Measurements from ENCODE around the gene SRXN1.

The SRXN1 gene

GRCh38 chr20:669573-669972, 16.6 kb upstream of the SRXN1 start:
- in situ Hi-C loops (cut with MboI; ENCODE audit: low sequenced_read_pairs): no loop called here
- Histone ChIP-seq H3K4me3 (no peak overlapping the region), H3K27me3 (ENCODE audit: low read depth) (peaks cover 28% of the 10 kb centered on the region), H3K9me3 (no peaks in the 10 kb centered on the region), H3K36me3 (replicated peaks) (no peaks in the 10 kb centered on the region), H3K4me1 (no peaks in the 10 kb centered on the region)
- no peak for DNase-seq (ENCODE audit: low spot score in 2 of 2)

- no peaks in the 10 kb centered on the region for H3K4me1 ChIP-seq
- no peaks in the 10 kb centered on the region for H3K9me3 ChIP-seq
- no peak for DNase-seq (ENCODE audit: low spot score in 2 of 2)
- no peaks in the 10 kb centered on the region for H3K36me3 ChIP-seq (replicated peaks)
- in situ Hi-C loops (cut with MboI; ENCODE audit: low sequenced_read_pairs): no loop called here
- H3K27me3 ChIP-seq (ENCODE audit: low read depth): peaks cover 26% of the 10 kb centered on the region
- no peak overlapping the region for H3K4me3 ChIP-seq
Measured at GRCh38 chr20:668638-669037, 15.6 kb upstream of the SRXN1 start.

- Histone ChIP-seq H3K4me1 (no peaks in the 10 kb centered on the region), H3K36me3 (replicated peaks) (no peaks in the 10 kb centered on the region), H3K4me3 (no peak overlapping the region), H3K27me3 (ENCODE audit: low read depth) (peaks cover 24% of the 10 kb centered on the region), H3K9me3 (no peaks in the 10 kb centered on the region)
- no peak for DNase-seq (ENCODE audit: low spot score in 2 of 2)
- in situ Hi-C loops (cut with MboI; ENCODE audit: low sequenced_read_pairs): no loop called here
Measured at GRCh38 chr20:668050-668449, 15.1 kb upstream of the SRXN1 start.

GRCh38 chr20:667351-668034, 14.5 kb upstream of the SRXN1 start:
- peak in 1 of 2 experiments; percentile 83 for DNase-seq (ENCODE audit: low spot score in 2 of 2)
- in situ Hi-C loops (cut with MboI; ENCODE audit: low sequenced_read_pairs): no loop called here

GRCh38 chr20:666877-667276, 13.9 kb upstream of the SRXN1 start:
- in situ Hi-C loops (cut with MboI; ENCODE audit: low sequenced_read_pairs): no loop called here
- peaks cover 21% of the 10 kb centered on the region for H3K27me3 ChIP-seq (ENCODE audit: low read depth)
- H3K4me1 ChIP-seq: no peaks in the 10 kb centered on the region
- H3K4me3 ChIP-seq: no peak overlapping the region
- no peaks in the 10 kb centered on the region for H3K36me3 ChIP-seq (replicated peaks)
- H3K9me3 ChIP-seq: no peaks in the 10 kb centered on the region
- DNase-seq (ENCODE audit: low spot score in 2 of 2): no peak

More at GRCh38 chr20:667351-668034, 14.5 kb upstream of the SRXN1 start:
- peaks cover 24% of the 10 kb centered on the region for H3K27me3 ChIP-seq (ENCODE audit: low read depth)
- H3K9me3 ChIP-seq: no peaks in the 10 kb centered on the region
- no peaks in the 10 kb centered on the region for H3K4me1 ChIP-seq
- H3K36me3 ChIP-seq (replicated peaks): no peaks in the 10 kb centered on the region
- H3K4me3 ChIP-seq: no peak overlapping the region

GRCh38 chr20:665276-665675, 12.3 kb upstream of the SRXN1 start:
- Histone ChIP-seq H3K9me3 (no peaks in the 10 kb centered on the region), H3K4me3 (no peak overlapping the region), H3K27me3 (ENCODE audit: low read depth) (peaks cover 21% of the 10 kb centered on the region), H3K36me3 (replicated peaks) (no peaks in the 10 kb centered on the region), H3K4me1 (no peaks in the 10 kb centered on the region)
- in situ Hi-C loops (cut with MboI; ENCODE audit: low sequenced_read_pairs): no loop called here
- DNase-seq (ENCODE audit: low spot score in 2 of 2): no peak

GRCh38 chr20:664576-664975, 11.6 kb upstream of the SRXN1 start:
- in situ Hi-C loops (cut with MboI; ENCODE audit: low sequenced_read_pairs): no loop called here
- Histone ChIP-seq H3K4me1 (no peaks in the 10 kb centered on the region; the same call in 1 of the 2 replicates), H3K9me3 (no peaks in the 10 kb centered on the region), H3K4me3 (no peak overlapping the region), H3K27me3 (ENCODE audit: low read depth) (peaks cover 21% of the 10 kb centered on the region), H3K36me3 (replicated peaks) (no peaks in the 10 kb centered on the region)
- no peak for DNase-seq (ENCODE audit: low spot score in 2 of 2)

- in situ Hi-C loops (cut with MboI; ENCODE audit: low sequenced_read_pairs): no loop called here
Measured at GRCh38 chr20:664151-664550, 11.2 kb upstream of the SRXN1 start.

GRCh38 chr20:663315-664090, 10.5 kb upstream of the SRXN1 start:
- Histone ChIP-seq H3K27me3 (ENCODE audit: low read depth) (peaks cover 21% of the 10 kb centered on the region), H3K4me1 (peaks cover 9% of the 10 kb centered on the region), H3K4me3 (no peak overlapping the region), H3K9me3 (no peaks in the 10 kb centered on the region), H3K36me3 (replicated peaks) (no peaks in the 10 kb centered on the region)
- no peak for DNase-seq (ENCODE audit: low spot score in 2 of 2)
- in situ Hi-C loops (cut with MboI; ENCODE audit: low sequenced_read_pairs): no loop called here

More at GRCh38 chr20:664151-664550, 11.2 kb upstream of the SRXN1 start:
- Histone ChIP-seq H3K36me3 (replicated peaks) (no peaks in the 10 kb centered on the region), H3K27me3 (ENCODE audit: low read depth) (peaks cover 21% of the 10 kb centered on the region), H3K4me1 (peaks cover 3% of the 10 kb centered on the region; the same call in 1 of the 2 replicates), H3K4me3 (no peak overlapping the region), H3K9me3 (no peaks in the 10 kb centered on the region)
- no peak for DNase-seq (ENCODE audit: low spot score in 2 of 2)

- no peak for DNase-seq (ENCODE audit: low spot score in 2 of 2)
- Histone ChIP-seq H3K27me3 (ENCODE audit: low read depth) (peaks cover 21% of the 10 kb centered on the region), H3K4me3 (no peak overlapping the region)
Measured at GRCh38 chr20:662277-663192, 9.5 kb upstream of the SRXN1 start.

GRCh38 chr20:661474-662270, 8.7 kb upstream of the SRXN1 start:
- no peak overlapping the region for H3K4me3 ChIP-seq
- H3K4me1 ChIP-seq: peaks cover 15% of the 10 kb centered on the region
- no peaks in the 10 kb centered on the region for H3K9me3 ChIP-seq
- H3K36me3 ChIP-seq (replicated peaks): no peaks in the 10 kb centered on the region
- H3K27me3 ChIP-seq (ENCODE audit: low read depth): peaks cover 21% of the 10 kb centered on the region
- in situ Hi-C loops (cut with MboI; ENCODE audit: low sequenced_read_pairs): no loop called here
- no peak for DNase-seq (ENCODE audit: low spot score in 2 of 2)

More at GRCh38 chr20:662277-663192, 9.5 kb upstream of the SRXN1 start:
- H3K4me1 ChIP-seq: peaks cover 15% of the 10 kb centered on the region
- in situ Hi-C loops (cut with MboI; ENCODE audit: low sequenced_read_pairs): no loop called here
- H3K9me3 ChIP-seq: no peaks in the 10 kb centered on the region
- H3K36me3 ChIP-seq (replicated peaks): no peaks in the 10 kb centered on the region

- peak; percentile 38 to 47 for DNase-seq (ENCODE audit: low spot score in 2 of 2)
- Histone ChIP-seq H3K4me3 (no peak overlapping the region), H3K27me3 (ENCODE audit: low read depth) (peaks cover 9% of the 10 kb centered on the region; the same call in 1 of the 2 replicates), H3K9me3 (no peaks in the 10 kb centered on the region), H3K36me3 (replicated peaks) (no peaks in the 10 kb centered on the region), H3K4me1 (peaks cover 15% of the 10 kb centered on the region)
- in situ Hi-C loops (cut with MboI; ENCODE audit: low sequenced_read_pairs): no loop called here
Measured at GRCh38 chr20:658731-659291, 5.8 kb upstream of the SRXN1 start.

- peaks cover 6% of the 10 kb centered on the region; the same call in 1 of the 2 replicates for H3K27me3 ChIP-seq (ENCODE audit: low read depth)
- in situ Hi-C loops (cut with MboI; ENCODE audit: low sequenced_read_pairs): no loop called here
- no peaks in the 10 kb centered on the region for H3K9me3 ChIP-seq
- DNase-seq (ENCODE audit: low spot score in 2 of 2): no peak
- no peak overlapping the region for H3K4me3 ChIP-seq
- no peaks in the 10 kb centered on the region for H3K36me3 ChIP-seq (replicated peaks)
- H3K4me1 ChIP-seq: peaks cover 15% of the 10 kb centered on the region
Measured at GRCh38 chr20:658202-658601, 5.2 kb upstream of the SRXN1 start.

Data from HAP-1 (cell line).